Measurements from ENCODE around the gene AGAP1. TPM values are rescaled to one million over a fixed set of nuclear protein-coding genes. Genes with fewer than 3 reads are reported as not detected.

The AGAP1 gene
- total RNA-seq, 2 experiments from 2014 or later: not detected

DNA sequence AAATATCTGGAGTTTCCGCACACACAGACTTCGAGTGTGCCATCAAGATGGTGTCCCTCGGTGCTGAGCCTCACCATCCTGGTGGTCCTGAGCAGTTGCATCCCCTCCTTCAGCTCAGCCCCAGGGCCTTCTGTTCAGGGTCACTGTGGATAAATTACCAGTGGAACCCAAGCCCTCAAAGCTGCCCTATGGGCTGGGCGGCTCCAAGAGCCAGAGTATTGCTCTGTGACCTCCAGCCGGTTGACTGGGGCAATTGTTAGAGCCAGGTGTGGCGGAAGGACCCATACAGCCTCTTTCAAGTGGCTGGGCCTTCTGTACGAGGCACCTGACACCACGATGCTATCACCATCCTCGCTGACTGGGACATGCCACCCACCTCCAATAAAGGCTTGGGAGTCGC lies 458.9 kb downstream of the AGAP1 start:
- BruUV-seq (replicated peaks): no TSS peak
- TF ChIP-seq EZH2phosphoT487 (IDR thresholded peaks at IDR 0.05; ENCODE audit: borderline replicate concordance, low read depth, low read length): no peak
- TF ChIP-seq, protein P1, sequence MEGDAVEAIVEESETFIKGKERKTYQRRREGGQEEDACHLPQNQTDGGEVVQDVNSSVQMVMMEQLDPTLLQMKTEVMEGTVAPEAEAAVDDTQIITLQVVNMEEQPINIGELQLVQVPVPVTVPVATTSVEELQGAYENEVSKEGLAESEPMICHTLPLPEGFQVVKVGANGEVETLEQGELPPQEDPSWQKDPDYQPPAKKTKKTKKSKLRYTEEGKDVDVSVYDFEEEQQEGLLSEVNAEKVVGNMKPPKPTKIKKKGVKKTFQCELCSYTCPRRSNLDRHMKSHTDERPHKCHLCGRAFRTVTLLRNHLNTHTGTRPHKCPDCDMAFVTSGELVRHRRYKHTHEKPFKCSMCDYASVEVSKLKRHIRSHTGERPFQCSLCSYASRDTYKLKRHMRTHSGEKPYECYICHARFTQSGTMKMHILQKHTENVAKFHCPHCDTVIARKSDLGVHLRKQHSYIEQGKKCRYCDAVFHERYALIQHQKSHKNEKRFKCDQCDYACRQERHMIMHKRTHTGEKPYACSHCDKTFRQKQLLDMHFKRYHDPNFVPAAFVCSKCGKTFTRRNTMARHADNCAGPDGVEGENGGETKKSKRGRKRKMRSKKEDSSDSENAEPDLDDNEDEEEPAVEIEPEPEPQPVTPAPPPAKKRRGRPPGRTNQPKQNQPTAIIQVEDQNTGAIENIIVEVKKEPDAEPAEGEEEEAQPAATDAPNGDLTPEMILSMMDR (conservative IDR thresholded peaks at IDR 0.05; ENCODE audit: low read length): no peak

DNA sequence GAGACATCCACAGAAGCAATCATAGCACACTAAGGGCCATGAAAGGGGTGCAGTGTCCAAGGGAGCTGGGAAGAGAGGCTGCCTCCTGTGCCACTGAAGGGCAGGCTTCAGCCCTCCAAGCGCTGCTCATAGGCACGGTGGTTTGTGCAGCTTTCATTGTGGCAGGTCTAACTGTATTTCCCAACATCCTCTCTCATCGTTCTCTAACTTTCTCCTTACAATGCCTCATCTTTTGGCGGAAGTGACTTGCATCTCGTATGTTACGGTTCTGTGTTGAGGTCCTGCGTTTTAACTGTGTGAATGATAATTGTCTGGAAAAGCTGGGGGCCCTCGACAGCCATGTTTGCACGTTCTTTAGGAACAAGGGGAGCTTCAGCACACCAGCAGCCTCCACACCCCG lies 460.4 kb downstream of the AGAP1 start:
- Histone ChIP-seq H3K36me3 (ENCODE audit: insufficient read depth, low read length) (no peaks in the 10 kb centered on the region), H3K9me3 (ENCODE audit: low read length) (no peaks in the 10 kb centered on the region), H3K79me2 (ENCODE audit: insufficient read depth, low read depth, low read length) (no peaks in the 10 kb centered on the region), H3K4me1 (ENCODE audit: insufficient read depth, low read length, poor library complexity, severe bottlenecking) (no peaks in the 10 kb centered on the region), H3K4me2 (ENCODE audit: low read length) (no peak overlapping the region), H4K20me1 (ENCODE audit: insufficient read depth, low read length) (no peaks in the 10 kb centered on the region), H3K27ac (ENCODE audit: low read depth, low read length, poor library complexity, severe bottlenecking) (no peak overlapping the region), H3K4me3 (ENCODE audit: low read depth, low read length, poor library complexity, severe bottlenecking) (no peak overlapping the region), H2AFZ (ENCODE audit: low read length) (no peak overlapping the region), H3K9me2 (ENCODE audit: insufficient read depth, low read length) (no peaks in the 10 kb centered on the region)
- intact Hi-C loops (cut with micrococcal nuclease; ENCODE audit: unreplicated experiment): no loop called here
- no TSS peak for BruUV-seq (replicated peaks)
- ChIA-PET CTCF (ENCODE audit: unreplicated experiment) (no interaction called here), POLR2A (no interaction called here)
- no peak for DNase-seq (ENCODE audit: low spot score)
- TF ChIP-seq EZH2phosphoT487 (IDR thresholded peaks at IDR 0.05; ENCODE audit: borderline replicate concordance, low read depth, low read length): no peak
- TF ChIP-seq, protein P1 (conservative IDR thresholded peaks at IDR 0.05; ENCODE audit: low read length): no peak

More for the DNA sequence above, 458.9 kb downstream of the AGAP1 start:
- no peaks in the 10 kb centered on the region for H3K36me3 ChIP-seq (ENCODE audit: insufficient read depth, low read length)
- ChIA-PET POLR2A (interaction anchor here (0.6 kb wide), 1 partner anchor 121 kb away, joined by 3 read pairs; no protein-coding TSS in a partner anchor), CTCF (ENCODE audit: unreplicated experiment) (no interaction called here)
- intact Hi-C loops (cut with micrococcal nuclease; ENCODE audit: unreplicated experiment): no loop called here
- H3K27ac ChIP-seq (ENCODE audit: low read depth, low read length, poor library complexity, severe bottlenecking): no peak overlapping the region
- H3K79me2 ChIP-seq (ENCODE audit: insufficient read depth, low read depth, low read length): no peaks in the 10 kb centered on the region
- no peak overlapping the region for H3K4me2 ChIP-seq (ENCODE audit: low read length)
- DNase-seq (ENCODE audit: low spot score): no peak
- no peaks in the 10 kb centered on the region for H3K9me3 ChIP-seq (ENCODE audit: low read length)
- H2AFZ ChIP-seq (ENCODE audit: low read length): no peak overlapping the region
- no peak overlapping the region for H3K4me3 ChIP-seq (ENCODE audit: low read depth, low read length, poor library complexity, severe bottlenecking)
- no peaks in the 10 kb centered on the region for H3K4me1 ChIP-seq (ENCODE audit: insufficient read depth, low read length, poor library complexity, severe bottlenecking)
- H3K9me2 ChIP-seq (ENCODE audit: insufficient read depth, low read length): no peaks in the 10 kb centered on the region
- no peaks in the 10 kb centered on the region for H4K20me1 ChIP-seq (ENCODE audit: insufficient read depth, low read length)

DNA sequence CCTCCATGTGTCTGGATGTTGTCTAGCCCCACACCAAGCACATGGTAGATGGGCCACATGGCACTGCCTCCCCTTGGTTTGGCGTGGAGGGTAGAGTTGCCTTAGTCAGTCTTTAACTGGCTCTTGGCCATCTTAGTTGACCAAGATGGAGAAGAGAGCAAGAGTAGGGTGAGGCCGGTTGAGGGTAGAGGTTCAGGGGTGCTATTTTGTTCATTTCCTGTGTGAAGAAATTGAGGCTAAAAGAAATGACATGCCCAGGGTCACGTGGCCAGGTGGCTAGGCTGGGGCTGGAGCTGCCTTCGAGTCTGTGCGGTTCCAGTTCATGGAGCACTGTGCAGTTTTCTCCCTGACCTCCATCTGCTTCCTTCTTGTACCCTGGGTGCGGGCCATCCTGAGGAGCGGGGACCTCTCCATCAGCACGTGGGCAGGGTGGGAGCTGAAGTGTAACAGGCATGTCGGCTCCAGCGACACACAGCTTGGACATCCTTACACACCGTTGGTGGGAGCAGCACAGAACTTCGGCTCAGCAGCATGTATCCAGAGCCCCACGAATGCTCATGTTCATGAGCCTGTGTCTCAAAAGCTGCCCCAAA lies 461.1 kb downstream of the AGAP1 start:
- ChIA-PET POLR2A (interaction anchor here (0.8 kb wide), 1 partner anchor 66 kb away, joined by 7 read pairs; no protein-coding TSS in a partner anchor), CTCF (ENCODE audit: unreplicated experiment) (no interaction called here)
- Histone ChIP-seq H3K79me2 (ENCODE audit: insufficient read depth, low read depth, low read length) (no peaks in the 10 kb centered on the region), H3K9me2 (ENCODE audit: insufficient read depth, low read length) (no peaks in the 10 kb centered on the region), H2AFZ (ENCODE audit: low read length) (no peak overlapping the region), H3K4me1 (ENCODE audit: insufficient read depth, low read length, poor library complexity, severe bottlenecking) (no peaks in the 10 kb centered on the region), H3K36me3 (ENCODE audit: insufficient read depth, low read length) (no peaks in the 10 kb centered on the region), H3K4me3 (ENCODE audit: low read depth, low read length, poor library complexity, severe bottlenecking) (no peak overlapping the region), H3K27ac (ENCODE audit: low read depth, low read length, poor library complexity, severe bottlenecking) (no peak overlapping the region), H4K20me1 (ENCODE audit: insufficient read depth, low read length) (no peaks in the 10 kb centered on the region), H3K4me2 (ENCODE audit: low read length) (no peak overlapping the region), H3K9me3 (ENCODE audit: low read length) (no peaks in the 10 kb centered on the region)
- TF ChIP-seq, protein P1 (conservative IDR thresholded peaks at IDR 0.05; ENCODE audit: low read length): no peak
- no peak for TF ChIP-seq EZH2phosphoT487 (IDR thresholded peaks at IDR 0.05; ENCODE audit: borderline replicate concordance, low read depth, low read length)
- no TSS peak for BruUV-seq (replicated peaks)
- DNase-seq (ENCODE audit: low spot score): no peak
- intact Hi-C loops (cut with micrococcal nuclease; ENCODE audit: unreplicated experiment): no loop called here

Data from OCI-LY7 (cell line).